SJSA1 (cell line): ENCODE results near the gene CHSY1. TPM values are rescaled to one million over a fixed set of nuclear protein-coding genes. Genes with fewer than 3 reads are reported as not detected.

Experiments
- DNase-seq, 2 experiments: peaks; one replicate each; pipeline ENCODE4 v3.0.0-alpha.2; 2015 to 2020; ENCODE audit warnings: low spot score in 2 of 2, low read depth in 1 of 2
- H3K27ac ChIP-seq: fragments of 250-450 bp; sonication (Bioruptor Pico); 2 replicates; pipeline ENCODE4 v1.5.1; 2020; ENCODE audit warnings: mild to moderate bottlenecking, moderate library complexity
- H3K27me3 ChIP-seq: fragments of 250-450 bp; sonication (Bioruptor Pico); replicated peaks from 2 replicates; pipeline ENCODE4 v1.5.1; 2020; ENCODE audit warnings: mild to moderate bottlenecking, moderate library complexity
- H3K36me3 ChIP-seq: fragments of 250-450 bp; sonication (Bioruptor Pico); 2 replicates; pipeline ENCODE4 v1.5.1; 2020; ENCODE audit warnings: mild to moderate bottlenecking
- H3K4me1 ChIP-seq: fragments of 250-450 bp; sonication (Bioruptor Pico); replicated peaks from 2 replicates; pipeline ENCODE4 v1.6.1; 2021; ENCODE audit warnings: mild to moderate bottlenecking
- H3K4me3 ChIP-seq: fragments of 250-450 bp; sonication (Bioruptor Pico); 2 replicates; pipeline ENCODE4 v1.5.1; 2020; ENCODE audit warnings: mild to moderate bottlenecking
- H3K9me3 ChIP-seq: fragments of 250-450 bp; sonication (Bioruptor Pico); replicated peaks from 2 replicates; pipeline ENCODE4 v1.5.1; 2020; ENCODE audit warnings: mild to moderate bottlenecking
- total RNA-seq: library from RNA; depleted of rRNA; stranded (reverse); fragments of >200 nt; shearing (Covaris generic); gene quantifications from 2 replicates; pipeline ENCODE4 v1.2.3, GENCODE V29; 2014

Gene CHSY1
- total RNA-seq, 1 experiment from 2014 or later, result 62.8 TPM

GRCh38 chr15:101143321-101143720 lies 108.5 kb downstream of the CHSY1 start:
- Histone ChIP-seq H3K9me3 (peaks cover 4% of the 10 kb centered on the region; the same call in 1 of the 2 replicates), H3K4me1 (peaks cover 41% of the 10 kb centered on the region), H3K36me3 (no peaks in the 10 kb centered on the region), H3K27ac (no peak overlapping the region), H3K27me3 (no peaks in the 10 kb centered on the region), H3K4me3 (no peak overlapping the region)
- DNase-seq, result no peak

GRCh38 chr15:101142711-101143110 lies 109.1 kb downstream of the CHSY1 start:
- H3K36me3 ChIP-seq, result no peaks in the 10 kb centered on the region
- no peak overlapping the region for H3K4me3 ChIP-seq
- H3K4me1 ChIP-seq, result peaks cover 41% of the 10 kb centered on the region
- DNase-seq, result no peak
- H3K9me3 ChIP-seq, result peaks cover 4% of the 10 kb centered on the region; the same call in 1 of the 2 replicates
- no peak overlapping the region for H3K27ac ChIP-seq
- no peaks in the 10 kb centered on the region for H3K27me3 ChIP-seq

- no peak overlapping the region for H3K27ac ChIP-seq
- H3K9me3 ChIP-seq, result peaks cover 4% of the 10 kb centered on the region; the same call in 1 of the 2 replicates
- no peaks in the 10 kb centered on the region for H3K36me3 ChIP-seq
- no peaks in the 10 kb centered on the region for H3K27me3 ChIP-seq
- DNase-seq, result no peak
- no peak overlapping the region for H3K4me3 ChIP-seq
- peaks cover 41% of the 10 kb centered on the region for H3K4me1 ChIP-seq
Measured at GRCh38 chr15:101141926-101142527, 109.8 kb downstream of the CHSY1 start.

GRCh38 chr15:101140697-101141065 lies 111.2 kb downstream of the CHSY1 start:
- H3K4me3 ChIP-seq, result no peak overlapping the region
- H3K9me3 ChIP-seq, result peaks cover 2% of the 10 kb centered on the region; the same call in 1 of the 2 replicates
- H3K27me3 ChIP-seq, result no peaks in the 10 kb centered on the region
- H3K4me1 ChIP-seq, result peaks cover 34% of the 10 kb centered on the region
- no peaks in the 10 kb centered on the region for H3K36me3 ChIP-seq
- DNase-seq, result no peak
- H3K27ac ChIP-seq, result no peak overlapping the region

- Histone ChIP-seq H3K4me1 (peaks cover 29% of the 10 kb centered on the region), H3K4me3 (no peak overlapping the region), H3K9me3 (0 out of 2 replicates have a peak, but pooled peaks cover 2% of the 10 kb centered on the region), H3K27ac (peak overlapping the region; percentile 82), H3K27me3 (no peaks in the 10 kb centered on the region), H3K36me3 (no peaks in the 10 kb centered on the region)
- DNase-seq, result no peak
Measured at GRCh38 chr15:101139986-101140696, 111.7 kb downstream of the CHSY1 start.

GRCh38 chr15:101138913-101139880 lies 112.7 kb downstream of the CHSY1 start:
- peaks cover 7% of the 10 kb centered on the region; the same call in 1 of the 2 replicates for H3K9me3 ChIP-seq
- no peak overlapping the region for H3K4me3 ChIP-seq
- H3K27me3 ChIP-seq, result no peaks in the 10 kb centered on the region
- no peaks in the 10 kb centered on the region for H3K36me3 ChIP-seq
- peaks cover 26% of the 10 kb centered on the region for H3K4me1 ChIP-seq
- peak; percentile 79 to 87 for DNase-seq
- H3K27ac ChIP-seq, result peak overlapping the region; percentile 82

- H3K27me3 ChIP-seq, result no peaks in the 10 kb centered on the region
- H3K36me3 ChIP-seq, result no peaks in the 10 kb centered on the region
- no peak overlapping the region for H3K4me3 ChIP-seq
- H3K4me1 ChIP-seq, result peaks cover 26% of the 10 kb centered on the region
- H3K27ac ChIP-seq, result peak overlapping the region; percentile 82
- H3K9me3 ChIP-seq, result peaks cover 7% of the 10 kb centered on the region; the same call in 1 of the 2 replicates
- no peak for DNase-seq
Measured at GRCh38 chr15:101138086-101138660, 113.7 kb downstream of the CHSY1 start.

GRCh38 chr15:101137312-101137940 lies 114.4 kb downstream of the CHSY1 start:
- Histone ChIP-seq H3K9me3 (peaks cover 7% of the 10 kb centered on the region; the same call in 1 of the 2 replicates), H3K4me3 (no peak overlapping the region), H3K36me3 (no peaks in the 10 kb centered on the region), H3K4me1 (peaks cover 26% of the 10 kb centered on the region), H3K27ac (no peak overlapping the region), H3K27me3 (no peaks in the 10 kb centered on the region)
- DNase-seq, result no peak

GRCh38 chr15:101136381-101137268 lies 115.2 kb downstream of the CHSY1 start:
- Histone ChIP-seq H3K4me3 (no peak overlapping the region), H3K27me3 (no peaks in the 10 kb centered on the region), H3K27ac (no peak overlapping the region), H3K4me1 (peaks cover 26% of the 10 kb centered on the region), H3K9me3 (peaks cover 7% of the 10 kb centered on the region; the same call in 1 of the 2 replicates), H3K36me3 (no peaks in the 10 kb centered on the region)
- DNase-seq, result no peak

- no peak overlapping the region for H3K27ac ChIP-seq
- H3K36me3 ChIP-seq, result no peaks in the 10 kb centered on the region
Measured at GRCh38 chr15:101135532-101136166, 116.2 kb downstream of the CHSY1 start.

GRCh38 chr15:101134780-101135179 lies 117.1 kb downstream of the CHSY1 start:
- DNase-seq, result no peak
- Histone ChIP-seq H3K4me1 (peaks cover 16% of the 10 kb centered on the region), H3K4me3 (no peak overlapping the region), H3K27ac (no peak overlapping the region), H3K9me3 (peaks cover 7% of the 10 kb centered on the region; the same call in 1 of the 2 replicates), H3K36me3 (no peaks in the 10 kb centered on the region), H3K27me3 (no peaks in the 10 kb centered on the region)

More at GRCh38 chr15:101135532-101136166, 116.2 kb downstream of the CHSY1 start:
- Histone ChIP-seq H3K9me3 (peaks cover 7% of the 10 kb centered on the region; the same call in 1 of the 2 replicates), H3K4me1 (peaks cover 24% of the 10 kb centered on the region), H3K4me3 (no peak overlapping the region), H3K27me3 (no peaks in the 10 kb centered on the region)
- no peak for DNase-seq
